Measurements from ENCODE around the gene CDC42. TPM values are rescaled to one million over a fixed set of nuclear protein-coding genes. Genes with fewer than 3 reads are reported as not detected.
A peak's percentile ranks its signal among the peaks of the same experiment; 100 is the strongest.

The CDC42 gene
- total RNA-seq, 1 experiment from 2014 or later: 171 TPM

DNA sequence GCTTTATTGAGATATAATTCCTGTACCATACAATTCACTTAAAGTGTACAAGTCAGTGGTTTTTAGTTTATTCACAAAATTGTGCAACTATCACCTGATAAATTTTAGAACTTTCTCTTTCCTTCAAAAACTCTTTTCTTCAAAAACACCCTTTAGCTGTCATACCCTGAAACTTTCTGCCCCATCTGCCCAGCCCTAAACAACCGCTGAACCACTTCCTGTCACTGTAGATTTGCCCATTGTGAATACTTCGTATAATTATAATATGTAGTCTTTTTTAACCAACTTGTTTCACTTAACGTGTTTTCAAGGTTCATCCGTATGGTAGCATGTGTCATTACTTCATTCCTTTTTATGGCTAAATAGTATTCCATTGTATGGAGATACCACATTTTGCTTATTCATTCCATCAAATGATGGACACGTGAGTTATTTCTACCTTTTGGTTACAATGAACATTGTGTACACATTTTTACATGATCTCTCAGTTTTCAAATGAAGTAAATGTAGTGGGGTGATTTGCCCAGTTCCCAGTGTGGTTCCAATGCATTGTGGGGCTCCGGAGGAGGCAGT lies 52.4 kb downstream of the CDC42 start:
- no peaks in the 10 kb centered on the region for H3K9me3 Mint-ChIP-seq
- no peaks in the 10 kb centered on the region for H3K27me3 Mint-ChIP-seq (ENCODE audit: low read depth)
- TF ChIP-seq, protein P1, sequence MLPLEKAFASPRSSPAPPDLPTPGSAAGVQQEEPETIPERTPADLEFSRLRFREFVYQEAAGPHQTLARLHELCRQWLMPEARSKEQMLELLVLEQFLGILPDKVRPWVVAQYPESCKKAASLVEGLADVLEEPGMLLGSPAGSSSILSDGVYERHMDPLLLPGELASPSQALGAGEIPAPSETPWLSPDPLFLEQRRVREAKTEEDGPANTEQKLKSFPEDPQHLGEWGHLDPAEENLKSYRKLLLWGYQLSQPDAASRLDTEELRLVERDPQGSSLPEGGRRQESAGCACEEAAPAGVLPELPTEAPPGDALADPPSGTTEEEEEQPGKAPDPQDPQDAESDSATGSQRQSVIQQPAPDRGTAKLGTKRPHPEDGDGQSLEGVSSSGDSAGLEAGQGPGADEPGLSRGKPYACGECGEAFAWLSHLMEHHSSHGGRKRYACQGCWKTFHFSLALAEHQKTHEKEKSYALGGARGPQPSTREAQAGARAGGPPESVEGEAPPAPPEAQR (CRISPR knock-in tag; IDR thresholded peaks at IDR 0.05): no peak
- TF ChIP-seq, protein P2, sequence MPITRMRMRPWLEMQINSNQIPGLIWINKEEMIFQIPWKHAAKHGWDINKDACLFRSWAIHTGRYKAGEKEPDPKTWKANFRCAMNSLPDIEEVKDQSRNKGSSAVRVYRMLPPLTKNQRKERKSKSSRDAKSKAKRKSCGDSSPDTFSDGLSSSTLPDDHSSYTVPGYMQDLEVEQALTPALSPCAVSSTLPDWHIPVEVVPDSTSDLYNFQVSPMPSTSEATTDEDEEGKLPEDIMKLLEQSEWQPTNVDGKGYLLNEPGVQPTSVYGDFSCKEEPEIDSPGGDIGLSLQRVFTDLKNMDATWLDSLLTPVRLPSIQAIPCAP (CRISPR knock-in tag; IDR thresholded peaks at IDR 0.05): no peak
- TF ChIP-seq ZNF219 (CRISPR knock-in tag; IDR thresholded peaks at IDR 0.05; ENCODE audit: borderline replicate concordance) (no peak), CREM (CRISPR knock-in tag; IDR thresholded peaks at IDR 0.05) (no peak), TEAD4 (CRISPR knock-in tag; IDR thresholded peaks at IDR 0.05) (no peak), NR3C1 (CRISPR knock-in tag; conservative IDR thresholded peaks at IDR 0.05; ENCODE audit: low read depth) (no peak), JUN (CRISPR knock-in tag; IDR thresholded peaks at IDR 0.05) (no peak), NFYB (CRISPR knock-in tag; conservative IDR thresholded peaks at IDR 0.05; ENCODE audit: low read depth) (no peak), NFE2L1 (CRISPR knock-in tag; IDR thresholded peaks at IDR 0.05) (no peak), EMX1 (CRISPR knock-in tag; IDR thresholded peaks at IDR 0.05) (no peak), CBFB (CRISPR knock-in tag; IDR thresholded peaks at IDR 0.05; ENCODE audit: low read depth) (no peak), GABPB1 (CRISPR knock-in tag; IDR thresholded peaks at IDR 0.05) (no peak), ZBTB21 (CRISPR knock-in tag; IDR thresholded peaks at IDR 0.05; ENCODE audit: borderline replicate concordance) (no peak), ZNF416 (CRISPR knock-in tag; IDR thresholded peaks at IDR 0.05) (no peak), ZNF317 (CRISPR knock-in tag; IDR thresholded peaks at IDR 0.05; ENCODE audit: borderline replicate concordance, low read depth) (no peak), SP1 (CRISPR knock-in tag; conservative IDR thresholded peaks at IDR 0.05) (no peak), ATF1 (CRISPR knock-in tag; IDR thresholded peaks at IDR 0.05) (no peak)
- TF ChIP-seq, protein P3, sequence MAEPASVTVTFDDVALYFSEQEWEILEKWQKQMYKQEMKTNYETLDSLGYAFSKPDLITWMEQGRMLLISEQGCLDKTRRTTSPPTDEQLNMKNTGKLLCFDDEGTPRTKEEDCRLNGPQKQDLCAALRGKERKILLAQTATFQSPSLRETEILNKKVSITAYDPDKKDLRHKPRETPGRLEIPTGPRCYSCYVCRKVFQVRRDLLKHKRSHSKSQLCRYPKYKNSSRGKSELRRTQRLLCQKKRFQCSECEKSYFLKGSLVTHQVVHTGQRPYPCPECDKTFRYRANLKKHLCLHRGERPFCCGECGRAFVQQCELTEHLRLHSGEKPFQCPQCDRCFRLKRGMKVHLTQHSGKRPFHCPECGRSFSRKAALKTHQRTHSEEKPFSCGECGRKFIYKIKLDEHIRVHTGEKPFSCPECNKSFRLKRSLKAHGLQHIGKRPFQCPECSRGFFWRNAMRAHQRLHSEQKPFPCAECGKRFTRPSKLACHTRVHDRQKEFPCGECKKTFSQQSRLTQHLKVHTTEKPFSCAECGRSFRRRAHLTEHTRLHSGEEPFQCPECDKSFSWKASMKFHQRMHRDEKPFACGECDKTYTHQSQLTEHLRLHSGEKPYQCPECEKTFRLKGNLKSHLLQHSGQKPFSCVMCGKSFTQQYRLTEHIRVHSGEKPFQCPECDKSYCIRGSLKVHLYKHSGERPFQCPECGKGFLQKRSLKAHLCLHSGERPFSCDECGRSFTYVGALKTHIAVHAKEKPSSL (CRISPR knock-in tag; conservative IDR thresholded peaks at IDR 0.05): no peak
- TF ChIP-seq, protein P4, sequence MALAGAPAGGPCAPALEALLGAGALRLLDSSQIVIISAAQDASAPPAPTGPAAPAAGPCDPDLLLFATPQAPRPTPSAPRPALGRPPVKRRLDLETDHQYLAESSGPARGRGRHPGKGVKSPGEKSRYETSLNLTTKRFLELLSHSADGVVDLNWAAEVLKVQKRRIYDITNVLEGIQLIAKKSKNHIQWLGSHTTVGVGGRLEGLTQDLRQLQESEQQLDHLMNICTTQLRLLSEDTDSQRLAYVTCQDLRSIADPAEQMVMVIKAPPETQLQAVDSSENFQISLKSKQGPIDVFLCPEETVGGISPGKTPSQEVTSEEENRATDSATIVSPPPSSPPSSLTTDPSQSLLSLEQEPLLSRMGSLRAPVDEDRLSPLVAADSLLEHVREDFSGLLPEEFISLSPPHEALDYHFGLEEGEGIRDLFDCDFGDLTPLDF (CRISPR knock-in tag; IDR thresholded peaks at IDR 0.05): no peak
- TF ChIP-seq, protein P5, sequence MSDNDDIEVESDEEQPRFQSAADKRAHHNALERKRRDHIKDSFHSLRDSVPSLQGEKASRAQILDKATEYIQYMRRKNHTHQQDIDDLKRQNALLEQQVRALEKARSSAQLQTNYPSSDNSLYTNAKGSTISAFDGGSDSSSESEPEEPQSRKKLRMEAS (CRISPR knock-in tag; IDR thresholded peaks at IDR 0.05): no peak
- CTCF ChIA-PET: interaction anchor here (0.8 to 2.9 kb wide), 34 partner anchors 10 to 534 kb away, joined by 3 to 29 read pairs (median 4); partner anchors contain the start of gene WNT4
- DNase-seq (ENCODE audit: low spot score): no peak
- no peak for ATAC-seq
- no peak overlapping the region for H3K4me3 Mint-ChIP-seq
- POLR2A ChIA-PET: no interaction called here
- peak overlapping the region; percentile 75; the same call in 1 of the 2 replicates for H3K27ac Mint-ChIP-seq
- peaks cover 4% of the 10 kb centered on the region; the same call in 1 of the 2 replicates for H3K36me3 Mint-ChIP-seq
- peaks cover 11% of the 10 kb centered on the region; the same call in 1 of the 2 replicates for H3K4me1 Mint-ChIP-seq
